Prostate gland (tissue), 2 donors: ENCODE results near the gene NOX3.

Experiments used
- POLR2A ChIP-seq: fragments of 450-650 bp; IDR thresholded peaks from one replicate; pipeline ENCODE4 v1.6.1; 2016; ENCODE audit warnings: antibody characterized with exemption, mild to moderate bottlenecking
- POLR2AphosphoS5 ChIP-seq: sonication (generic); formaldehyde crosslinking; IDR thresholded peaks from one replicate; pipeline ENCODE4 v1.6.1; 2017; ENCODE audit warnings: antibody characterized with exemption
- TF ChIP-seq, protein P1 (sequence below), 4 experiments: fragments of 200-600 bp in 2 of 4; fragments of 450-650 bp in 2 of 4; sonication (generic) in 2 of 4; IDR thresholded peaks; 1 replicate in 3 of 4; 2 replicates in 1 of 4; pipeline ENCODE4 v1.5.1; 2016 to 2019; ENCODE audit warnings: antibody characterized with exemption in 4 of 4, mild to moderate bottlenecking in 2 of 4, moderate library complexity in 2 of 4

DNA sequence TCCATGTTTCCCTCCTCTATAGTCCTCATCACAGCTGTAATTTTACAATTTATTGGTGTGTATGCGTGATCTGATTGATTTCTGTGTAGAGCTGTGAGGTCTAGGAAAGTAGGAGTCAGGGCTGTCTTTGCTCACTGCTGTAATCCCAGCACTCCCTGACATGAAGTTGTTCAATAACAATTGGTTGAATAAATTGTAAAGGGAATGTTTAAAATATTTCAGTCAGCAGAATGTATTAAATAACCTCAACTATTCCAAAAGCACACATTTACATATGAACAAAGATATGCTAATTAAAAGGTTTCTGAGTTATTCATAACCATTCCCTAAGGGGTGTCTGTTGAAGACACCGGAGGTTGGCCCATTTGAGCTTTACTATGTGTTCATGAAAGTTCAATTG lies 31.5 kb downstream of the NOX3 start:
- TF ChIP-seq, protein P1, sequence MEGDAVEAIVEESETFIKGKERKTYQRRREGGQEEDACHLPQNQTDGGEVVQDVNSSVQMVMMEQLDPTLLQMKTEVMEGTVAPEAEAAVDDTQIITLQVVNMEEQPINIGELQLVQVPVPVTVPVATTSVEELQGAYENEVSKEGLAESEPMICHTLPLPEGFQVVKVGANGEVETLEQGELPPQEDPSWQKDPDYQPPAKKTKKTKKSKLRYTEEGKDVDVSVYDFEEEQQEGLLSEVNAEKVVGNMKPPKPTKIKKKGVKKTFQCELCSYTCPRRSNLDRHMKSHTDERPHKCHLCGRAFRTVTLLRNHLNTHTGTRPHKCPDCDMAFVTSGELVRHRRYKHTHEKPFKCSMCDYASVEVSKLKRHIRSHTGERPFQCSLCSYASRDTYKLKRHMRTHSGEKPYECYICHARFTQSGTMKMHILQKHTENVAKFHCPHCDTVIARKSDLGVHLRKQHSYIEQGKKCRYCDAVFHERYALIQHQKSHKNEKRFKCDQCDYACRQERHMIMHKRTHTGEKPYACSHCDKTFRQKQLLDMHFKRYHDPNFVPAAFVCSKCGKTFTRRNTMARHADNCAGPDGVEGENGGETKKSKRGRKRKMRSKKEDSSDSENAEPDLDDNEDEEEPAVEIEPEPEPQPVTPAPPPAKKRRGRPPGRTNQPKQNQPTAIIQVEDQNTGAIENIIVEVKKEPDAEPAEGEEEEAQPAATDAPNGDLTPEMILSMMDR (IDR thresholded peaks at IDR 0.05), result no peak
- TF ChIP-seq POLR2A (no peak), POLR2AphosphoS5 (no peak)
